ENCODE results near the gene ARHGEF18. TPM values are rescaled to one million over a fixed set of nuclear protein-coding genes. Genes with fewer than 3 reads are reported as not detected.
"Not testable (repeated sequence)": the region's sequence is repeated elsewhere in the genome, so short reads cannot be mapped to it uniquely, and the experiment has no call there.

ARHGEF18 gene
- total and polyA plus RNA-seq, 2 donors: 20.7 to 24.2 TPM

GRCh38 chr19:7356899-7357627 lies 8.3 kb downstream of the ARHGEF18 start:
- DNase-seq (ENCODE audit: extremely low spot score): no peak
- Histone ChIP-seq H3K4me1 (ENCODE audit: insufficient read depth) (no peaks in the 10 kb centered on the region), H3K27ac (ENCODE audit: low read depth) (no peak overlapping the region), H3K36me3 (ENCODE audit: insufficient read depth) (no peaks in the 10 kb centered on the region), H3K4me3 (ENCODE audit: low read depth, low read length) (no peak overlapping the region)
- WGBS: 82% methylated on average over 7 of the region's 7 CpGs

DNA sequence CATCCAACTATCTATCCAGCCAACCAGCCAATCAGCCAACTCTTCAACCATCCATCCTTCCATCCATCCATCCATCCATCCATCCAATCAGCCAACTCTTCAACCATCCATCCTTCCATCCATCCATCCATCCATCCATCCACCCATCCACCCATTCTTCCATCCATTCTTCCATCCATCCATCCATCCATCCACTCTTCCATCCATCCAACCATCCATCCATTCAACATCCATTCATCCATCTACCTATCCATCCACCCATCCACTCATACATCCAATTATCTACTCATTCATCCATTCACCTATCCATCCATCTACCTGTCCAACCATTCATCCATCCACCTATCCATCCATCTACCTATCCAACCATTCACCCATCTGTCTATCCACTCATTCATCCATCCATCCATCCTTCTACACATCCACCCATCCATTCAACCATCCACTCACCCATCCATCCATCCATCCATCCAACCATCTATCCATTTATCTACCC lies 9.4 kb downstream of the ARHGEF18 start:
- H3K4me1 ChIP-seq (ENCODE audit: insufficient read depth): no peaks in the 10 kb centered on the region
- no peaks in the 10 kb centered on the region for H3K36me3 ChIP-seq (ENCODE audit: insufficient read depth)
- DNase-seq (ENCODE audit: extremely low spot score): no peak
- no peak overlapping the region for H3K27ac ChIP-seq (ENCODE audit: low read depth)
- no peak overlapping the region for H3K4me3 ChIP-seq (ENCODE audit: low read depth, low read length)

DNA sequence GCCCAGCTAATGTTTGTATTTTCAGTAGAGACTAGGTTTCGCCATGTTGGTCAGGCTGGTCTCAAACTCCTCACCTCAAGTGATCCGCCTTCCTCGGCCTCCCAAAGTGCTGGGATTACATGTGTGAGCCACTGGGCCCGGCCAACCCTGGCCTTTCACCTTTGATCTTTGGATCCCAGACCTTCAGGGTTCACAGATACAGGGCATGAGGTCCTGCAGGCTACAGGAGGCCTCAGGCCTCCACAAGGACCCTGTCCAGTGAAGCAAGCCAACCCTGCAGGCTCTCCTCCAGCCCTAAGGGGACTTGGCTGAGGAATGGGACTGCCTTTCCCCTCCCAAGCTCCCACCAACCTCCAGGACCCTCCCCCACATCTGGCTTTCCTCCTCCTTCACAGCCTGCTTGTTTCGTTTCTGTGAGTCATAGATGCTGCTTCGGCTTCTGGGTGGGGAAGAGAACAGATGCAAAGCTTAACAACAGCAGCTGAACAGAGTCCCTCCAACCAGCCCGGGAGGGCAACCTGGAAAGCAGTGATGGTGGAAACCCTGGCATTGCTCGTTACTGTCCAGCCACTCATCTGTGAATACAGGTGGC lies 11.8 kb downstream of the ARHGEF18 start:
- Histone ChIP-seq H3K4me3 (ENCODE audit: low read depth, low read length) (no peak overlapping the region), H3K36me3 (ENCODE audit: insufficient read depth) (no peaks in the 10 kb centered on the region), H3K27ac (ENCODE audit: low read depth) (no peak overlapping the region), H3K4me1 (ENCODE audit: insufficient read depth) (no peaks in the 10 kb centered on the region)
- 61% methylated on average over 8 of the region's 8 CpGs for WGBS
- DNase-seq (ENCODE audit: extremely low spot score): peak; percentile 21

DNA sequence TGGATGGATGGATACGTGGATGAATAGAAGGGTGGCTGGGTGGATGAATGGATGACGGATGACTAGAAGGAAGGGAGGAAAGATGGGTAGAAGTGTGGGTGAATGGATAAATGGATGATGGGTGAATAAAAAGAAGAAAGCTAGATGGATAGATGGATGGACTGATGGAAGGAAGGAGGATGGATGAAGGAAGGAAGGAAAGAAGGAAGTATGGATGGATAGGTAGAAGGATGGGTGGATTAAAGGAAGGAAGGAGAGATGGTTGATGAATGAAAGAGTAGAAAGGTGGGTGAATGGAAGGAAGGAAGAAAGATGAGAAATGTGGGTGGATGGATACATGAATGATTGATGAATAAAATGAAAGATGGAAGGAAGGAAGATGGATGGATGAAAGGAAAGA lies 14.5 kb downstream of the ARHGEF18 start:
- no peaks in the 10 kb centered on the region for H3K4me1 ChIP-seq (ENCODE audit: insufficient read depth)
- no peak for DNase-seq (ENCODE audit: extremely low spot score)
- H3K4me3 ChIP-seq (ENCODE audit: low read depth, low read length): no peak overlapping the region
- WGBS: 90% methylated on average over 2 of the region's 2 CpGs
- H3K36me3 ChIP-seq (ENCODE audit: insufficient read depth): no peaks in the 10 kb centered on the region
- H3K27ac ChIP-seq (ENCODE audit: low read depth): no peak overlapping the region

DNA sequence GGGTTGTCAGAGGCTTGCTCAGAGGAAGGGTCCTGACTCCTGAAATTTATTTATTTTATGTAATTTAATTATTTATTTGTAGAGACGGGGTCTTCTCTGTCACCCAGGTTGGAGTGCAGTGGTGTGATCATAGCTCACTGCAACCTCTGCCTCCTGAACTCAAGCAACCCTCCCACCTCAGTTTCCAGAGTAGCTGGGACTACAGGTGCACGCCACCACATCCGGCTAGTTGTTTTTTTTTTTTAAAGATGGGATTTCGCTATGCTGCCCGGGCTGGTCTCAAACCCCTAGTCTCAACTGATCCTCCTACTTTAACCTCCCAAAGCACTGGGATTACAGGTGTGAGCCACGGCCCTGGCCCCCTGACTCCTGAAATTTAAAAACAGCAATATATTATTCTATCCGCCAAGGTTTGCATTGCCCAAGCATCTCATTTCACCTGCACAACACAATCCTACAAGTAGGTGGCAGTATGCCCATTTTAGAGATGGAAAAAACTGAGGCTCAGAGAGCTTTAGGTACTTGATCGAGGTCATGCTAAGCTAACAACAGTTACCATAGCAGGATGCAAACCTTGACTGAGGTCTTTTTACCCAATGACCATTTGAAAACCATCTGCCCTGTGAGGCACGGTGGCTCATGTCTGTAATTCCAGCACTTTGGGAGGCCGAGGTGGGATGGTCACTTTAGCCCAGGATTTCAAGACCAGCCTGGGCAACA lies 18.1 kb downstream of the ARHGEF18 start:
- Histone ChIP-seq H3K4me1 (ENCODE audit: insufficient read depth) (no peaks in the 10 kb centered on the region), H3K36me3 (ENCODE audit: insufficient read depth) (no peaks in the 10 kb centered on the region), H3K4me3 (ENCODE audit: low read depth, low read length) (no peak overlapping the region), H3K27ac (ENCODE audit: low read depth) (no peak overlapping the region)
- WGBS: 79% methylated on average over 10 of the region's 10 CpGs
- no peak for DNase-seq (ENCODE audit: extremely low spot score)

GRCh38 chr19:7368456-7368855 lies 19.7 kb downstream of the ARHGEF18 start:
- Histone ChIP-seq H3K36me3 (ENCODE audit: insufficient read depth) (no peaks in the 10 kb centered on the region), H3K4me1 (ENCODE audit: insufficient read depth) (no peaks in the 10 kb centered on the region), H3K4me3 (ENCODE audit: low read depth, low read length) (no peak overlapping the region), H3K27ac (ENCODE audit: low read depth) (peak overlapping the region; percentile 57)
- DNase-seq (ENCODE audit: extremely low spot score): no peak
- 22% methylated on average over 4 of the region's 4 CpGs for WGBS

GRCh38 chr19:7368866-7369265 lies 20.1 kb downstream of the ARHGEF18 start:
- not testable (repeated sequence) for DNase-seq (ENCODE audit: extremely low spot score); H3K36me3 ChIP-seq (ENCODE audit: insufficient read depth); H3K4me1 ChIP-seq (ENCODE audit: insufficient read depth); H3K4me3 ChIP-seq (ENCODE audit: low read depth, low read length)
- 16% methylated on average over 13 of the region's 13 CpGs for WGBS
- H3K27ac ChIP-seq (ENCODE audit: low read depth): peak overlapping the region; percentile 57

GRCh38 chr19:7370546-7370945 lies 21.8 kb downstream of the ARHGEF18 start:
- Histone ChIP-seq H3K4me3 (ENCODE audit: low read depth, low read length) (no peak overlapping the region), H3K27ac (ENCODE audit: low read depth) (no peak overlapping the region), H3K4me1 (ENCODE audit: insufficient read depth) (no peaks in the 10 kb centered on the region), H3K36me3 (ENCODE audit: insufficient read depth) (no peaks in the 10 kb centered on the region)
- WGBS: 49% methylated on average over 10 of the region's 10 CpGs
- DNase-seq (ENCODE audit: extremely low spot score): no peak

GRCh38 chr19:7371001-7371400 lies 22.3 kb downstream of the ARHGEF18 start:
- Histone ChIP-seq H3K4me1 (ENCODE audit: insufficient read depth) (no peaks in the 10 kb centered on the region), H3K36me3 (ENCODE audit: insufficient read depth) (no peaks in the 10 kb centered on the region), H3K27ac (ENCODE audit: low read depth) (no peak overlapping the region), H3K4me3 (ENCODE audit: low read depth, low read length) (no peak overlapping the region)
- no peak for DNase-seq (ENCODE audit: extremely low spot score)
- WGBS: 64% methylated on average over 3 of the region's 3 CpGs

GRCh38 chr19:7372810-7373209 lies 24.1 kb downstream of the ARHGEF18 start:
- no peak overlapping the region for H3K27ac ChIP-seq (ENCODE audit: low read depth)
- no peak for DNase-seq (ENCODE audit: extremely low spot score)
- H3K36me3 ChIP-seq (ENCODE audit: insufficient read depth): no peaks in the 10 kb centered on the region
- no peak overlapping the region for H3K4me3 ChIP-seq (ENCODE audit: low read depth, low read length)
- WGBS: 71% methylated on average over 11 of the region's 11 CpGs
- H3K4me1 ChIP-seq (ENCODE audit: insufficient read depth): no peaks in the 10 kb centered on the region

GRCh38 chr19:7373862-7374261 lies 25.1 kb downstream of the ARHGEF18 start:
- no peak overlapping the region for H3K4me3 ChIP-seq (ENCODE audit: low read depth, low read length)
- DNase-seq (ENCODE audit: extremely low spot score): no peak
- H3K27ac ChIP-seq (ENCODE audit: low read depth): no peak overlapping the region
- no peaks in the 10 kb centered on the region for H3K4me1 ChIP-seq (ENCODE audit: insufficient read depth)
- no peaks in the 10 kb centered on the region for H3K36me3 ChIP-seq (ENCODE audit: insufficient read depth)
- 84% methylated on average over 6 of the region's 6 CpGs for WGBS

DNA sequence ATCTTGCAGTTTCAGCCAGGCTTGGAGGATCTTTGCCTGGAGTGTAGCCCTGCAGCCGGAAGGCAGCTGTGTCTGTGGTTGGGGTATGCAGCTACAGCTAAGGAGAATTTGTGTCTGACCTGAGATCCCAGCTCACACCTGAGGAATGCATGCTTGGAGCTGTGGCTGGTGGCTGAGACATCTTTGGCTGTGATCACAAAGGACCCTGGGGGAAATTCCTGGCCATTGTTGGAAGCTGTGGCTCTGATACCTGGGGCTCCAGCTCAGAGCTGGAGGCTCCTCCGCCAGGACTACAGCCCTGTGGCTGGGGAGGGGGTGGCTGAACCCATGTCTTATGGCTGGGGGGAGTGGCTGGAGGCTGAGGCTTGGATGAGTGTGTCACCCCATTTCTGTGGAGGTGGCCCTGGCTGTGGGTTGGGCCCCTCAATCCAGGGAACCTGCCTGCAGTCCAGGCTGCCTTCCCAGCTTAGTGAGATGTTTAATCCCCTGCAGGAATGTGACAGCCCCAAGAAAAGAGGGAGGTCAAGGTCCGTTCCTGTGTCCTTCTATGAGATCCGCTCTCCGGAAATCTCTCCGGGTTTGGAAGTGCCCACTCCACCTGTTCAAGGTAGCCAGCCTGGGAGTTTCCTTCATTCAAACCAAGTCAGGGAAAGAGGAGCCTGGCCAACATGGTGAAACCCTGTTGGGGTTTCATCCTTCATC lies 27.6 kb downstream of the ARHGEF18 start:
- H3K4me3 ChIP-seq (ENCODE audit: low read depth, low read length): no peak overlapping the region
- H3K27ac ChIP-seq (ENCODE audit: low read depth): no peak overlapping the region
- WGBS: 93% methylated on average over 6 of the region's 6 CpGs
- no peaks in the 10 kb centered on the region for H3K4me1 ChIP-seq (ENCODE audit: insufficient read depth)
- DNase-seq (ENCODE audit: extremely low spot score): no peak
- H3K36me3 ChIP-seq (ENCODE audit: insufficient read depth): no peaks in the 10 kb centered on the region

GRCh38 chr19:7377196-7377595 lies 28.5 kb downstream of the ARHGEF18 start:
- H3K36me3 ChIP-seq (ENCODE audit: insufficient read depth): no peaks in the 10 kb centered on the region
- no peak for DNase-seq (ENCODE audit: extremely low spot score)

More at GRCh38 chr19:7377196-7377595, 28.5 kb downstream of the ARHGEF18 start:
- no peak overlapping the region for H3K4me3 ChIP-seq (ENCODE audit: low read depth, low read length)
- WGBS: 95% methylated on average over 7 of the region's 7 CpGs
- no peaks in the 10 kb centered on the region for H3K4me1 ChIP-seq (ENCODE audit: insufficient read depth)
- no peak overlapping the region for H3K27ac ChIP-seq (ENCODE audit: low read depth)
